Measurements from ENCODE around the gene SIL1. TPM values are rescaled to one million over a fixed set of nuclear protein-coding genes. Genes with fewer than 3 reads are reported as not detected.
"Not testable (repeated sequence)": the region's sequence is repeated elsewhere in the genome, so short reads cannot be mapped to it uniquely, and the experiment has no call there.

SIL1 gene
- polyA plus RNA-seq, 4 donors, result 43.7 to 55.8 (median 50.1) TPM

DNA sequence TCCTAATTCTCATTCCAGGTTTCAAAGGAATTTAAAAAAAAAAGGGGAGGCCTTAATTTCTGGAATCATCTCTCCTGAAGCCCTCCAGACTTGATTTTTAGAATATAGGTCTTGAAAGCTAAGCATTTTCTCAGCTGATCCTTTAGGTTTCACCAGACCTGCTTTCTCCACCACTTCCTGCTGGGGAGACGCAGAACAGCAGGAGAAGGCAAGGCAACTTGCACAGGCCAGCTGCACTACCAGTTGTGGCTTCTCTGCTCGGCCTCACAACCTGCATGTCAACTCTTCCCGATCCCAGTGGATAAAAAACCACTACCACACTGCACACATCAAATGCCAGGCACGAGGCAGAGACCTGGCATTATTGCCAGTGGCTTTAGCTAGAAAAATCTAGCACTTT lies 119.8 kb downstream of the SIL1 start:
- DNase-seq (ENCODE audit: low read depth in 4 of 4, low spot score in 2 of 4), result no peak

- no peak for DNase-seq (ENCODE audit: low read depth in 4 of 4, low spot score in 2 of 4)
Observed at GRCh38 chr5:139077899-139078298, 120.3 kb downstream of the SIL1 start.

DNA sequence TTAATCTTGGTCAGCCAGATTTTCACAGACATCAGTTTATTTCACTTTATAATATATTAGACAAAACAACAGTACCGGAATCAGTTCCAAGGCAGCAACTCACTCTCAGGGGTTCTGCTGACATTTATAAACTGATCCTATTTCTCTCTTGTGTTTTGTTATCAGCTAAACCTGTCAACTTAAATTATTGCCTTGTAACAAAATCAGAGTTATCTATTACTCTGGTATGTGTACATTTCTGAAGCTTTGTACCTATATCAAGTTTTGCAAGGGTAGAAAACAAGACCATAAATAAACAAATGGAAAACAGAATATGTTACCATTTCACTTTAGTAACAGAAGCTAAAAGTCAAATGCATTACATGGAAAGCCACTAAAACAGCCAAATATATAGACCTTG lies 122.1 kb downstream of the SIL1 start:
- DNase-seq (ENCODE audit: low read depth in 4 of 4, low spot score in 2 of 4), result peak; percentile 37 to 70 (median 58)

DNA sequence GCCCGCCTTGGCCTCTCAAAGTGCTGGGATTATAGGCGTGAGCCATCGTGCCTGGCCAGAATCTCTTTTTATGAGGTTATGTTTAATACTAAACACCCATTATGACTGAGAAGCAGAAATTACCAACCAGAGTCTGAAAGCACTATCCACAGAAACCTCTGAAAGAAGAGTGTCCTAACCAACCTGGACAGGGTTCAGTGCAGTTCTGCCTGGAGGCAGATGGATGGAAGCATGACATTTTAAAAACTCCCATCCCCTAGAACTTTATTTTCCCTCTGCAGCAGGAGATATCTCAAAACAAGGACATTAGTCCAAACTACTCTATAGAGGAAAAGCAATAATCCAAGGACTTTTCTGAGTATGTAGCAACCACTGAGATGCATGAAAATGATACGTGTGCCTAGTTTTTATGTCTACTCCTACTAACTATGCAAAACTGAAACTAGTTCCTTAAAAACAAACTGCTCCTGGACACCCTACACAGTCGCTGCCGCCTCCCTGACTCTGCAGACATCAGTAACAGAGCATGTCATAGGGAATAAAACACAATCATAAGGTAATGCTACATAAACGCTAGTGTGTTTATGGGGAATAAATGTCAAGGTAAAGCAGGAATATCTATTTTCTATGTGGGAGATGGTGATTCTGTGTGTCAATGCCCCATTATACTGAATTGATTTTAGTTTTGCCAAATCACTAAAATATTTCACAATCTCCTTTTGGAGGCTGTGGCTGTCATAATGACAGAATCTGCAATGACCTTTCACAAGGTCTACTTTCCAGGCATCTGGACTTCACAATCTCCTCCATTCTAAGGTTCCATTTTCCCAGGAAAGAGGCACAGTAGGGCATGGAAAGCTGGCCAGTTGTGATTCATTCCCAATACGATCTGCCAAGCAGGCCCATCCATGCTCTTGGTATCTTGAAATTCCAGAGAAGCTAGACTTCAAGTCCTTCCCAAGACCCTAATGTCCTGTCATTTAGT lies 122.8 kb downstream of the SIL1 start:
- no peak for DNase-seq (ENCODE audit: low read depth in 4 of 4, low spot score in 2 of 4)

DNA sequence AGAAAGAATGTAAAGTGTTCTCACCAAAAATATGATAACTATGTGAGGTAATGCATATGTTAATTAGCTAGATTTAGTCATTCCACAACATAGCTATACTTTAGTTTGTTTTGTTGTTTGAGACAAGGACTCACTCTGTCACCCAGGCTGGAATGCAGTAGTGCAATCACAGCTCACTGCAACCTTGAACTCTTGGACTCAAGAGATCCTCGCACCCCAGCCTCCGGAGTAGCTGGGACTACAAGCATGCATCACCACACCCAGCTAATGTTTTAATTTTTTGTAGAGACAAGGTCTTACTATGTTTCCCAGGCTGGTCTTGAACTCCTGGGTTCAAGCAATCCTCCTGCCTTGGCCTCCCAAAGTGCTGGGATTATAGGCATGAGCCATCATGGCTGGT lies 124.2 kb downstream of the SIL1 start:
- DNase-seq (ENCODE audit: low read depth in 4 of 4, low spot score in 2 of 4), result not testable (repeated sequence)

- no peak for DNase-seq (ENCODE audit: low read depth in 4 of 4, low spot score in 2 of 4)
Observed at GRCh38 chr5:139068494-139069151, 129.5 kb downstream of the SIL1 start.

DNA sequence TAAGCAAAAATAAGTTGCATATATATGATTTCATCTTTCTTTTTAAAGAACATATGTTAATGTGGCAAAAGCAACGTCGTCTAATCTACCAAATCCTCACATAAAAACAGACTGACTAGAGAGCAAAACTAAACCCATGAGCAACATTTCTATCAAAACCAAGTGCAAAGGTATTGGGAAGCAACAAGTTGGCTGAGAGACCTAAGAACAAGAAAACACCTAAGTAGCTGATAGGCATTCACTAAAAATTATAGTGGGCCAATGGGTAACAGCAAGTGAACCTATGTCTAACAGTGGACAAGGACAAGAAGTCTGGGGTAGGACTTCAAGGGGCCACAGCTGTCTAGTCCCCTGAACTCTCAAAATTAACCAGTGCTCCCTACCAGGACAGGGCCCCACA lies 130.1 kb downstream of the SIL1 start:
- DNase-seq (ENCODE audit: low read depth in 4 of 4, low spot score in 2 of 4), result no peak

GRCh38 chr5:139065306-139065705 lies 132.9 kb downstream of the SIL1 start:
- peak in 1 of 4 donors; percentile 31 for DNase-seq (ENCODE audit: low read depth in 4 of 4, low spot score in 2 of 4)

GRCh38 chr5:139064613-139065012 lies 133.6 kb downstream of the SIL1 start:
- DNase-seq (ENCODE audit: low read depth in 4 of 4, low spot score in 2 of 4), result no peak

GRCh38 chr5:139063664-139064054 lies 134.5 kb downstream of the SIL1 start:
- no peak for DNase-seq (ENCODE audit: low read depth in 4 of 4, low spot score in 2 of 4)

DNA sequence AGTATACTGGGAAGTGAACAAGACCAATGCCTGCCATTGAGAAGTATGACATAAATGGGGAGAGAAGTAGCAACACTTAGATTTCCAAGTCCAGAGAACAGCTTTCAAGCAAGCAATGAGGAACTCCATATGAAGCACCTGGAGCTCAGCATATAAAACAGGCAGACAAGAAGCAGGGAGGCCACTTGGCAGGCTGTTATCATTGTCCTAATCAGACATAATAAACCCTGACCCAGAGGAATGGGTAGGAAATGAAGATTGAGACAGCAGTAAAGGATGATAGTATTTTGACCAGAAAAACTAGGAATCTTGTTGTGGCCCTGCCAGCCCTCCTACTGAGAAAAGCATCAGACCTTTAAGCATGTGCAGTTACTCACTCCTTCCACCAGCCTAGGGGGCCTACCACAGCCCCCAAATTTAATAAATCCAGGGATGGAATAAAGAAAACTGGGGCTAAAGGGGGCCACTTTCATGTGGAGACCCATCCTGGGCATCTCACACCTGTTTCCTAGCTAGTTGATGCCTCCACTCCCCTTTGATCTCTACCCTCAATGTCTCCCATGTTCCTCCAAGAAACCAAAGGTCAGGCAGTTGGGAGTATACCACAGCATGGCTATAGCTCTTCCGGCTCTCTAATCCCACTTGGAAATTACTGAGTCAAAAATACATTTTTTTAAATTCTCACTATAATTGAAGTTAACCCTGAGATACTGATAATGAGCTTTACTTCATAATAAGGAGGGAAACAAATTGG lies 135.1 kb downstream of the SIL1 start:
- no peak for DNase-seq (ENCODE audit: low read depth in 4 of 4, low spot score in 2 of 4)

DNA sequence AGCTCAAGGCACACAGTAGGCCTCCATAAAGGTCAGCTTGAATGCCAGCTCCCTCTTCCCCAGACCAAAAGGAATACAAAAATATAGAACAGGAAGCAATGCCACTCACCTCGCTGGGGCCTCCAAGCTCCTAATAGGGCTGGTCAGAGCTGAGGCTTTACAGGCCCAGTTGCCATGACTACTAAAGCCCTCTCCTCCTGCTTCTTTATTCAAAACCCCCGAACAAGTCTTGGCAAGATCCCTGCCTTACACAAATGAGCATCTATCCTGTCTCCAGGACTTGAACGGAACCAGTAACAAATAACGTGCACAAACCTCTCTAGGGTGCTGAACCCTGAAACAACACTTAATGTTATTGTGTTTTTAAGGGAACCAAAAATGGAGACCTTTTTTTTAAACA lies 136.3 kb downstream of the SIL1 start:
- DNase-seq (ENCODE audit: low read depth in 4 of 4, low spot score in 2 of 4), result no peak

- no peak for DNase-seq (ENCODE audit: low read depth in 4 of 4, low spot score in 2 of 4)
Observed at GRCh38 chr5:139061274-139061673, 136.9 kb downstream of the SIL1 start.

DNA sequence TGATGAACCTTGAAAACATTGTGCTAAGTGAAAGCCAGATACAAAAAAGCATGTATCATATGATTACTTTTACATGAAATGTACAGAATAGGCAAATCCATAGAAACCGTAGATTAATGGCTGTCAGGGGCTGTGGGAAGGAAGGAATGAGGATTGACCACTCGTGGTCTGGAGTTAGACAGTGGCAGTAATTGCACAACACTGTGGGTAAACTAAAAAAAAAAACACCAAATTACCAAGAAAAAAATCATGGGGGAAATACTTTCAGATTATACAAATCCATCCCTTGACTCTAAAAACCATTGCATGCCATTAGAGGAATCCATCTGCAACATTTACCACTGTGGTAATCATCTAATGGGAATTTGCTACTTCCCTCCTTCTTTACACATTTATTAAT lies 140.0 kb downstream of the SIL1 start:
- no peak for DNase-seq (ENCODE audit: low read depth in 4 of 4, low spot score in 2 of 4)

- DNase-seq (ENCODE audit: low read depth in 4 of 4, low spot score in 2 of 4), result not testable (repeated sequence)
Observed at GRCh38 chr5:139057045-139057939, 140.9 kb downstream of the SIL1 start.

- no peak for DNase-seq (ENCODE audit: low read depth in 4 of 4, low spot score in 2 of 4)
Observed at GRCh38 chr5:139052975-139053374, 145.2 kb downstream of the SIL1 start.

DNA sequence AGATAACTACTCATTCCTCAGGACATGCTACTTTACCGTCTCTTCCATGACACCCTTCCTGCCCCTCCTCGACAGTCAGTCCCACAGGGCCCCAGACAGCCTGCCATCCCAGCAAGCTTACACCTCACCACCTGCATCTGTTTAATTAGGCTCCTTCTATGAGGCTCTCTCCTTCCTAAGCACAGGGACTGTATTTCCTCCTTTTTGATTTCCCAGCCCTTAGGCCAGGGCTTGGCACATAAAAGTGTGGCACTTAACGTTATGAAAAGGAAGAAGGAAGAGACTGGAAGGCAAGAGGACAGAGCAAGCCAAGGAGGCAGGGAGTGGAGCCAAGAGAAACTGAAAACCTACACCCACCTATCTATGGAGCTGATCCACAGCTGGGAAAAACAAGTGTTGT lies 146.8 kb downstream of the SIL1 start:
- no peak for DNase-seq (ENCODE audit: low read depth in 4 of 4, low spot score in 2 of 4)

GRCh38 chr5:139050432-139050831 lies 147.7 kb downstream of the SIL1 start:
- no peak for DNase-seq (ENCODE audit: low read depth in 4 of 4, low spot score in 2 of 4)

GRCh38 chr5:139049780-139050179 lies 148.4 kb downstream of the SIL1 start:
- DNase-seq (ENCODE audit: low read depth in 4 of 4, low spot score in 2 of 4), result no peak

GRCh38 chr5:139046551-139046950 lies 151.6 kb downstream of the SIL1 start:
- DNase-seq (ENCODE audit: low read depth in 4 of 4, low spot score in 2 of 4), result no peak

Data from left renal cortex interstitium (tissue), 4 donors.